GM21447 (cell line): ENCODE measurements around the gene OAT.
"Not testable (repeated sequence)": the region's sequence is repeated elsewhere in the genome, so short reads cannot be mapped to it uniquely, and the experiment has no call there.

Experiments
- ATAC-seq: cut with Tn5 transposase; IDR thresholded peaks from one replicate; pipeline ENCODE4 v1.9.1; 2021; ENCODE audit not compliant: unreplicated experiment

Gene OAT

DNA sequence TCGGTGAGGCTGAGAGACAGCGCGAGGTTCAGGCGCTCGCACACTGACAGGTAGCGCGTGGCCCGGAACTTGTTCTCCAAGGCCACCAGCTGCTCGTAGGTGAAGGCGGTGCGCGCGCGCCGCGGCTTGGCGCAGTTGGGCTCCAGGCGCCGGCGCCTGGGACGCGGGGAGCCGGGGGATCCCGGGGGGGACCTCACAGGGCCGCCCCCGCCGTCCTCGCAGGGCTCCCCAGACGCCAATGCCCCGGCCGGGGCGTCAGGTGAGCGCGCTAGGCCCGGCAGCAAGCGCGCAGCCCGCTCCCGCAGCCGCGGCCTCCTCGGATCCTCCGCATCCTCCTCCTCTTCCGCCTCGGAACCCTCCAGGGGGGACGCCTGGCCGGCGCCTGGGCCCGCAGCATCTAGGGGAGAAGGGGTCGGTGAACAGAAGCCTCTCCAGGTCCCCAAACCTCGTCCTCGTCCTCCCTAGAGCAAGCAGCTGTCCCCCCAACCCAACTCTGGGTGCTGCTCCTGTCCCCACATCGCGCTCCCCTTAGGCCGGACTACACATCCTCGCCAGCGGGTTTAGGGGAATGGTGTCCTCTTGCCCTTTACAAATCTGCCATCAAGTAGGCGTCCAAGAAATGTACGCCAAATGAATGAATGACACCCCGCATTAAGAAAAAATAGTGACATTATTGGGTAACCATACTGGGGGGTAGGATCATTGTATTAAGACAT, 29.2 kb upstream of the OAT start:
- ATAC-seq: no peak

DNA sequence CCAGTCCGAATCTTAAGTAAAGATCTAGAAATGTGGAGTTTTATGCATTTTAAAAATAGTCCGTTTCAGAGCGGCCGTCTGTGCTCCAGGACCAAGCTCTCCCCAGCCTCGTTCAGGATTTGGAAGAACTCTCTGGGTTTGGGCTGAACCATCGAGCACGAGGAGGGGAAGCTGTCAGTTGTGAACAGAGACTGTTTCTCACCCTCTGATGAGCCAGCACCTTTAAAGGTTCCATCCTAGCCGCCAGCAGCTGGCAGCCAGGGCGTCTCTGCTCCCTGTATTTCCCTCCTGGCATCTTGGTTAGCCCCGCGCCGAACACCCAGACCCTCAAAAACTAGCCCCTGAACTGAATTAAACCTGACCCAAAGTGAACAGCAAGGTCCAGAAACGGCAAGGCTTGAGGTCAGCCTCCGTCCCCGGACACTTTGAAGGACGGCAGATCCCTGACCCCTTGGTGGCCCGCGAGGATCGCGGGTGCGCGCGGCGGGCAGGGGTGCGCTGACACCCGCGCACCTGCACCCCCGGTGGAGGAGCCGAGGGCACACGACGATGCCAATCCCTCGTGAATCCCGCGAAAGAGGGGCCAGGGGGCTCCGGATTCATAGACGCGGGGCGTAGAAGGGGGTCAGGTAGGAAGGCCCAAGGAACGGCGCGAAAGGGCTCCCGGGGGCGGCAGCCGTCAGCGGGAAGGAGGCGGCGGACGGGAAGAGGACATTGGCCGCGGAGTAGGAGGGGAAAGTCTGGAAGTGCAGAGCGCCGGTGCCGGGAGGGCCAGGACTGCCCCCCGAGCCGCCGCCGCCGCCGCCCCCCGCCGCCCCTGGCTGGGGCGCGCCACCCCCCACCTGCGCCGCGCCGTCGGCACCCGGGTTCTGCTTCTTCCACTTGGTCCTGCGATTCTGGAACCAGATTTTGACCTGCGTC, 28.4 kb upstream of the OAT start:
- ATAC-seq: no peak

- not testable (repeated sequence) for ATAC-seq
Observed at GRCh38 chr10:124441694-124442093, 23.0 kb upstream of the OAT start.

- peak; percentile 84 for ATAC-seq
Observed at GRCh38 chr10:124436191-124436638, 17.5 kb upstream of the OAT start.

GRCh38 chr10:124435683-124436082, 17.0 kb upstream of the OAT start:
- ATAC-seq: not testable (repeated sequence)

DNA sequence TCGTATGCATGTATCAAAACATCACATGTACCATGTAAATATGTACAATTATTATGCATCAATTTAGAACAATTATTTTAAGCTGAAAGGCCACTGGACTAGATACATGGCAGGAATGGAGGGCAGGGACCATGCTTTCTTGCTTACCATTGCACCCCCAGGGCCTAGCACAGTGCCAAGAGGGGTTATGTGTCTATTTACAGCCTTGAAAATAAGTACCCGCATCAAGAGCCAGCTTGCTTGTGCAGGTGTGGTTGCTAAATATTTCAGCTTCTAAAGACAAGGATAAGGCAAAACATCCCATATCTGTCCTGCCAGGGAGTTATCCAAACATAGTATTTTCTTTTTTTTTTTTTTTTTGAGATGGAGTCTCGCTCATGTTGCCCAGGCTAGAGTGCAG, 14.7 kb upstream of the OAT start:
- no peak for ATAC-seq

DNA sequence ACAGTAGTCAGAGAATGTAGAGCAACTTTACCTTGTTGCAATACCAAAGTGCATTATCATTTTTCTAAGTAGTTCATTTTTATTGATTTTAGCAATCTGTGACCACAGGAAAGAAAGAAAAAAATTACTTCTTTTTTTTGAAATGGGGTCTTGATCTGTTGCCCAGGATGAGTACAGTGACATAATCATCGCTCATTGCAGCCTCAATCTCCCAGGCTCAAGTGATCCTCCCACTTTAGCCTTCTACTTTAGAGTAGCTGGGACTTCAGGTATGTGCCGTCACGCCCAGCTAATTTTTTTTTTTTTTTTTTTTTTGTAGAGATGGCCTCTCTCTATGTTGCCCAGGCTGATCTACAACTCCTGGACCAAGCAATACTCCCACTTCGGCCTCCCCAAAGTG, 11.4 kb upstream of the OAT start:
- ATAC-seq: no peak

DNA sequence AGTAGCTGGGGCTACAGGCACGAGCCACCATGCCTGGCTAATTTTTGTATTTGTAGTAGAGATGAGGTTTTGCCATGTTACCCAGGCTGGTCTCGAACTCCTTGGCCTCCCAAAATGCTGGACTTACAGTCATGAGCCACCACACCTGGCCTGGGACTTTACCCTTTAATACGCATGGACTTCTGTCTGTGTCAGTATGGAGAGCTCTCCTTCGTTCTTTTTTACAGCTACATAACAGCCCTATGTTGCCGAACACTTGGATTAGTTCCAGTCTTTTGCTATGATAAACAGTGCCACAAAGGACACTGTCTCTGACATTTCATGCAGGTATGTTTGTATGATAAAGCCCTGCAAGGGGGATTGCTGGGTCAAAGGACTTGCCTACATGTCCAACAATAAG, 10.9 kb upstream of the OAT start:
- ATAC-seq: no peak

GRCh38 chr10:124428207-124428777, 9.6 kb upstream of the OAT start:
- no peak for ATAC-seq

GRCh38 chr10:124425227-124425962, 6.7 kb upstream of the OAT start:
- no peak for ATAC-seq

DNA sequence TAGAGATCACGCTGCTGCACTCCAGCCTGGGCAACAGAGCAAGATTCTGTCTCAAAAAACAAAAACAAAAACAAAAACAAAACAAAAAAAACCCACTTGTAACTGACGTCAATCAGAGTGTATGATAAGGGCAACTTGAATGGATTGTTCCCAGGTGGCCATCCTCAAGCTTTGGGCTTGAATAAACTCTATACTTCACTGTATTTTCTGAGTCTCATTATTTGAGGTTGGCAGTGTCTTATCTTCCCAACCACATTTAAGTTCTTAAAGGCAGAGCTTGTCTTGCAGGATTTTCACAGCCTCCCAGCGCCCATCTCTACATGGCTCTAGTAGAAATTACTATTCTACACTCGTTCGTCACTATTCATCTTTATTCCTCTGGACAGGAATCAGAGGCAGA, 5.1 kb upstream of the OAT start:
- ATAC-seq: no peak

GRCh38 chr10:124422742-124423141, 4.0 kb upstream of the OAT start:
- no peak for ATAC-seq

DNA sequence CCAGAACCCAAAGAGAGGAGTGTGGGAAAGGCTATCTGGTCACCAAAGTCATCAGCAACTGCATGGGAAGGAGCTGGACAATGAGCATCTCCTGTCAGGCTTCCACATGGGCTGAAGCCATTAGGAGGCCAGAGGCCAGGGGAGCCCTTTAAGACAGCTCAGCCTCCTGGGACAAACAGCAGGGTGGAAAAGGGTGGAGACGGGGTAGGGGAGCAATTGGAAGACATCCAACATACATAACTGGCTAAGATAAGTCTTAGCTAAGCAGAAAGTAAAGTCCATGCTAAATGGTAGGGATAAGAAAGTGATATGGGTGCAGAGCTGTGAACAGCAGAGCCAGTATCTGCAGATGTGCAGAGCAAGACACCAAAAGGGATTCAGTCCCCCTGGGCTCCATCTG, 1.5 kb upstream of the OAT start:
- ATAC-seq: no peak

DNA sequence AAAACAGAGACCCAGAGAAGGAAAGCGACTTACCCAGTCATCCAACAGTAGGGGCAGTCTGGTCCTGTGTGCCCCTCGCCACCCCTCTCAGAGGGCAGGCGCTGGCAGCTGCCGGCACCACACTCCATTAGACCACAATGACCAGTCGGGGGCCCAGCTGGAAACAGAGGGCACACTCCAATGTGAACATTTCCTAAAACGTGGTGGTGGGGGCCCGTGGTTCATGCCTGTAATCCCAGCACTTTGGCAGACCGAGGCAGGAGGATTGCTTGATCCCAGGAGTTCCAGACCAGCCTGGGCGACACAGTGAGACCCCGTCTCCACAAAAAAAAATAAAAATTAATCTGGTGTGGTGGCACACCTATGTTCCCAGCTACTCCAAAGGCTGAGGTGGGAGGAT, 912 bp upstream of the OAT start:
- ATAC-seq: no peak

DNA sequence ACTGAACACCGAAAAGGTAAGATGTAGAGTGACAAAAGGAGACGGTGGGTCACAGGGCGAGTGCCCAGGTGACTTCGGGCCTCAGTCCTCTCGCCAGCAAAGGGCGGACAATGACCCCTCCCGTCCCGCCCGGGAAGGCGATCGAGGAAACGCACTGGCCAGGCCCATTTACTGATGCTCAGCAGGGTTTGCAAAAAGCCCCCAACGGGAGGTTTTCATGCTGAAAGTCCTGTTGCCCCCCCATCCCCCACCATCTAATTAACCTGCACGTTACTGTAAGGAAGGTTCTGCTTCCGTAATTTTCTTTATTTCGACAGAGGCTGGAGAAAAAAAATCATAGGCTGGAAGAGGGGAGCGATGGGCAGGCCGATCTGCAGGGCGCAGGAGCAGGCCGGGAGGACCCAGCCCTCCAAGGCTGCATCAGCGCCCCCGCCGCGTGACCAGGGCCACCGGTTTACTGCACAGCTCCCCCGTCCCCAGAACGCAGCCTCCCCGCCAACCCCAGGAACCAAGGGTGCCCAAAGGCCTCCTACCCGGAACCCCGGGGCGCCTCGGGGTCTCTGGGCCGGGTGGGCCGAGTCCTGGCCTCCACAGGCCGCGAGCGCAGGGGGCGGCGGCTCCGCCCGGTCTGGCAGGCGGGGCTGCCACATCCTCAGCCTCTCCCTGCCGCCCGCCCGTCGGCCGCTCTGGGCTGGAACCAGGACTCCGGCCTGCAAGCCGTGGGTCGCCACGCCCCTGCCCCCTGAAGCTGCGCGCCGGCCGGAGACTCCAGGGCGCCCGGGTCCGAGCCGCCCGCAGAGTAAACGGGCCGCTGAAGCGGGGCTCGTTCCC, 613 bp downstream of the OAT start:
- ATAC-seq: peak; percentile 25

- no peak for ATAC-seq
Observed at GRCh38 chr10:124416733-124417132, 2.0 kb downstream of the OAT start.

DNA sequence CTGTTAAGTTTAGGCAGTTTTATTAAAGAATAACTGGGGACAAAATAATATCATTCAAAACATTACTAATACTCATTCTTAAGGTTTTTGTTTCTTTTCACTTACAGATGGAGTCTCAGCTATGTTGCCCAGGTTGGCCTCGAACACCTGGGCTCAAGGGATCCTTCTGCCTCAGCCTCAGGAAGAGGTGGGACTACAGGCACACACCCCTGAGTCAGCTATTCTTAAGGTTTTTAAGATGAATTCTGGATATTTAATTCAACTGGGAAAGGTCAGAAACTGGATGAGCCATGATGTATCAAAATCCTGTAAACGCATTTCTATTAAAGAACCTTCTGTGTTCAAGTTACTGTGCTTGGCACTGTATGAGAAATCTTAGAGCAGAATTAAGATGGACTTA, 3.5 kb downstream of the OAT start:
- no peak for ATAC-seq

DNA sequence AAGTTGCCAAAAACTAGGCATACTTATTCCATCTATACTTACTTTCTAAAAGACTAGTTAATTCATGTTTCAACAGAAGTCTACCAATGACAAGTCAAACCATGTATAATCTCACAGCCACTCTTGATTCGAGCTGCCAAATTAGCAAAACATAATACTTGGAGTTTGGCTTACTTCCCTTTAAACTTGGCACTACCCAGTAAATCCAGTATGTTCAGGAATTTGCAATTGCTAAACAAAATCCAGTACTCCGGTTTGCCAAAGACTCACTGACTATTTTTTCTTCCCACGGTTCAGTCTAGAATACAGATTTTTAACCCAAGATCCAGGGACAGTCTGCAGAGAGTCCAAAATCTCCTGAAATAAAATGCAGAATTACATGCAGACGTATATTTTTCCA, 4.6 kb downstream of the OAT start:
- ATAC-seq: no peak

DNA sequence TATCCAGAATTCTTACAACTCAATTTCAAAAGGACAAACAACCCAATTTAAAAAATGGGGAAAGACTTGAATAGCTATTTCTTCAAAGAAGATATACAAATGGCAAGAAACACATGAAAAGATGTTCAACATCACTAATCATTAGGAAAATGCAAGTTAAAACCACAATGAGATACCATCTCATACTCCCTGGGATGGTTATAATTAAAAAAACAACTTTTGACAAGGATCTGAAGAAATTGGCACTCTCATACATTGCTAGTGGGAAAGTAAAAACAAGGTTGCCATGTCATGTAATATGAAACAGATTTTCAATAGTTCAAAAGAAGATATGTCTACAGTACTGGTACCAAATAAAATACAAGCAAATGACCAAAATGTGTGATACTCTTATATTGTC, 9.0 kb downstream of the OAT start:
- ATAC-seq: no peak

DNA sequence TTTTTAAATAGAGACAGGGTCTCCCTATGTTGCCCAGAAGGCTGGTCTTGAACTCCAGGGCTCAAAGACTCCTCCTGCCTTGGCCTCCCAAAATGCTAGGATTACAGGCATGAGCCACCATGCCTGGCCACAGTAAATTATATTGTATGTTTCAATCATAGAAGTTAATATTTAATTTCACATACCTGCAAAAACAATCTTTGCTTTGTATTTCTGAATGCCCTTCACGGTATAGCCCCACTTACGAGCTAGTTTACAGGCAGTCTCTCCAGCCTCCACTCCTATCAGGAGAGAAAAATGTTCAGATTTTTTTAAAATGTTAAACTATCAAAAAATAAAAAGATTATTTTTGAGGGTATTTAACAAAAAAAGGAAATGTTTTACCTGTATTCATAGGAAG, 10.4 kb downstream of the OAT start:
- no peak for ATAC-seq
